ENCODE data around the gene ERC2. TPM values are rescaled to one million over a fixed set of nuclear protein-coding genes. Genes with fewer than 3 reads are reported as not detected.

The ERC2 gene
- polyA plus RNA-seq, 3 donors = not detected

- Histone ChIP-seq H3K9me3 (replicated peaks in 1 of 2; ENCODE audit: control insufficient read depth in 1 of 2, insufficient read depth in 1 of 2, low read length in 2 of 2) (no peaks in the 10 kb centered on the region), H2AFZ (ENCODE audit: insufficient read depth, low read depth, low read length, poor library complexity, severe bottlenecking) (no peak overlapping the region), H3K79me2 (ENCODE audit: insufficient read depth, low read length) (no peaks in the 10 kb centered on the region), H3K27me3 (ENCODE audit: control insufficient read depth in 2 of 2, insufficient read depth in 2 of 2, low read length in 2 of 2) (no peaks in the 10 kb centered on the region), H3K36me3 (replicated peaks in 1 of 2; ENCODE audit: control insufficient read depth in 1 of 2, insufficient read depth in 2 of 2, low read length in 2 of 2) (no peaks in the 10 kb centered on the region), H3K4me1 (ENCODE audit: control insufficient read depth in 1 of 2, insufficient read depth in 2 of 2, low read length in 2 of 2) (no peaks in the 10 kb centered on the region), H3K9ac (ENCODE audit: insufficient read depth, low read length, poor library complexity, severe bottlenecking) (no peak overlapping the region), H3K4me3 (replicated peaks in 1 of 3; ENCODE audit: low read depth in 2 of 3, low read length in 3 of 3) (no peak overlapping the region), H3K27ac (ENCODE audit: low read depth in 1 of 2, low read length in 2 of 2) (no peak overlapping the region), H3K4me2 (replicated peaks; ENCODE audit: extremely low read depth, low read length, poor library complexity, severe bottlenecking) (no peak overlapping the region), H4K20me1 (ENCODE audit: insufficient read depth, low read length) (no peaks in the 10 kb centered on the region)
- peaks cover 0 to 1% (median 1%) of the 10 kb centered on the region in 3 donors for H3K27me3 Mint-ChIP-seq (ENCODE audit: low read depth in 3 of 3)
- H3K4me3 Mint-ChIP-seq = no peak overlapping the region
- no peak for TF ChIP-seq CTCF (IDR thresholded peaks at IDR 0.05)
- peaks cover 0 to 8% (median 3%) of the 10 kb centered on the region in 7 donors for H3K9me3 Mint-ChIP-seq
- H3K36me3 Mint-ChIP-seq = no peaks in the 10 kb centered on the region
- DNase-seq = no peak
- H3K27ac Mint-ChIP-seq = no peak overlapping the region
- no peaks in the 10 kb centered on the region for H3K4me1 Mint-ChIP-seq
- intact Hi-C loops (cut with micrococcal nuclease) = no loop called here
These were observed 645.3 kb downstream of the ERC2 start for GRCh38 chr3:55823001-55823400.

- H3K27ac ChIP-seq (ENCODE audit: low read depth in 1 of 2, low read length in 2 of 2) = no peak overlapping the region
- H4K20me1 ChIP-seq (ENCODE audit: insufficient read depth, low read length) = no peaks in the 10 kb centered on the region
- no peak overlapping the region for H3K4me3 ChIP-seq (replicated peaks in 1 of 3; ENCODE audit: low read depth in 2 of 3, low read length in 3 of 3)
- H3K27me3 ChIP-seq (ENCODE audit: control insufficient read depth in 2 of 2, insufficient read depth in 2 of 2, low read length in 2 of 2) = no peaks in the 10 kb centered on the region
- WGBS (ENCODE audit: insufficient coverage) = 80% methylated on average over 4 of the region's 6 CpGs
- Mint-ChIP-seq H3K36me3 (no peaks in the 10 kb centered on the region), H3K4me3 (no peak overlapping the region), H3K27ac (no peak overlapping the region), H3K27me3 (ENCODE audit: low read depth in 3 of 3) (peaks cover 0 to 1% (median 0%) of the 10 kb centered on the region in 3 donors), H3K9me3 (peaks cover 0 to 8% (median 2%) of the 10 kb centered on the region in 7 donors), H3K4me1 (no peaks in the 10 kb centered on the region)
- no peak for TF ChIP-seq CTCF (IDR thresholded peaks at IDR 0.05)
- intact Hi-C loops (cut with micrococcal nuclease) = no loop called here
- no peak for DNase-seq
- H3K36me3 ChIP-seq (replicated peaks in 1 of 2; ENCODE audit: control insufficient read depth in 1 of 2, insufficient read depth in 2 of 2, low read length in 2 of 2) = no peaks in the 10 kb centered on the region
- H2AFZ ChIP-seq (ENCODE audit: insufficient read depth, low read depth, low read length, poor library complexity, severe bottlenecking) = no peak overlapping the region
- no peaks in the 10 kb centered on the region for H3K4me1 ChIP-seq (ENCODE audit: control insufficient read depth in 1 of 2, insufficient read depth in 2 of 2, low read length in 2 of 2)
- H3K9ac ChIP-seq (ENCODE audit: insufficient read depth, low read length, poor library complexity, severe bottlenecking) = no peak overlapping the region
- no peak overlapping the region for H3K4me2 ChIP-seq (replicated peaks; ENCODE audit: extremely low read depth, low read length, poor library complexity, severe bottlenecking)
- H3K9me3 ChIP-seq (replicated peaks in 1 of 2; ENCODE audit: control insufficient read depth in 1 of 2, insufficient read depth in 1 of 2, low read length in 2 of 2) = no peaks in the 10 kb centered on the region
- no peaks in the 10 kb centered on the region for H3K79me2 ChIP-seq (ENCODE audit: insufficient read depth, low read length)
These were observed 649.3 kb downstream of the ERC2 start for GRCh38 chr3:55819005-55819404.

All from CD14-positive monocyte (primary cell).